ENCODE results near the gene DLG2. TPM values are rescaled to one million over a fixed set of nuclear protein-coding genes. Genes with fewer than 3 reads are reported as not detected.
"Not testable (repeated sequence)": the region's sequence is repeated elsewhere in the genome, so short reads cannot be mapped to it uniquely, and the experiment has no call there.

Gene DLG2
- total and polyA plus RNA-seq, 9 donors = 2.5 to 20.7 (median 12.0) TPM

DNA sequence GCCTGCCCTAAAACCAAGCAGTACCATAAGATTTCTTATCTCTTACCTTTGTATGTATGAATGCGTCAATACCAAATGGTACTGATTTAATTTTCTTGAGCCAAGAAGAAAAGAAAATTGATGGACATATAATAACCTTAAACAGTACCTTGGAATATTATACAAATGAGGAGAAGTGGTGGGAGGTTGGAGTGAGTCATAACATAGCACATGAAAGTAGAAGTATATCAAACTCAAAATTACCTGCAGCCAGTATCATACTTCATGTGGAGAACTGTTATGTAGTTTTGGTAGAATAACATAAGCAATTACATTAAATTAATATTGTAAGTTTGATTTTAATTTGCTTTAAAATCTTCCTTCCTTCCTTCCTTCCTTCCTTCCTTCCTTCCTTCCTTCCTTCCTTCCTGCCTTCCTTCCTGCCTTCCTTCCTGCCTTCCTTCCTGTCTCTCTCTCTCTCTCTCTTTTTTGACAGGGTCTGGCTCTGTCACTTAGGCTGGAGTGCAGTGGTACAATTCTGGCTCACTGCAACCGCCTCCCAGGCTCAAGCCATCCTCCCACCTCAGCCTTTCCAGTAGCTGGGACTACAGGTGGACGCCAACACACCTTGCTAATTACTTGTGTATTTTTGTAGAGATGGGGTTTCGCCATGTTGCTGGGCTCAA is 1880.1 kb downstream of the DLG2 start:
- no peaks in the 10 kb centered on the region for H3K9me3 ChIP-seq
- no peak overlapping the region for H3K27ac ChIP-seq
- TF ChIP-seq POLR2A (IDR thresholded peaks at IDR 0.05) (no peak), EP300 (IDR thresholded peaks at IDR 0.05) (no peak), CTCF (IDR thresholded peaks at IDR 0.05) (no peak)
- no peaks in the 10 kb centered on the region for H3K4me1 ChIP-seq (ENCODE audit: insufficient read depth)
- intact Hi-C loops (cut with DNase I) = no loop called here
- H3K27me3 ChIP-seq = no peaks in the 10 kb centered on the region
- no peak for DNase-seq
- no peaks in the 10 kb centered on the region for H3K36me3 ChIP-seq
- H3K4me3 ChIP-seq = no peak overlapping the region
- WGBS, 3 donors = 89 to 94% (median 91%) methylated on average over 4 of the region's 4 CpGs

DNA sequence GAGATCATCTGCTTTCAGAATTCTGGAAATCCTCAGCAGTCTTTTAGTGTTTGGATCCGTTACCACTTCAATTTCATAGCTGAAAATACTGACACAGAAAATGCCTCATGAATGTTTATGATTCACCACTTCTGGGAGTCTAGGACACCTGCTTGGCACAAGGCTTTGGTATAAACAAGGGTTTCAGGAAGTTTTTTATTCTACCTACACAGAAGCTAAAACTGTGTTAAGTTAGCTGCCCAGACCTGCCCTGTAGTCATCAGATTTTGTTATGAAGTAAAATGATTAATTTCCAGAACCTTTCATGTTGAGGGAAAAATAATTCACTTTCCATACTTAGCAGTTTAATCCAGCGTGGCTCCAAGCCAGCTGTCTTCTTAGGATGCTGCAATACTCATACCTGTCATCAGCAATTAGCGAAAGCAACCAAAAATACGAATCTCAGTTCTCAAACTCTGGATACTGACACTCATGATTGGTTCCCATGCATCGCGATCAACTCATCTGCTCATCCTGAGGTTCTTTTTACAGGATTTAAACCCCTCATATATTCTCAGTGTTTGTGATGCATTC is 1882.4 kb downstream of the DLG2 start:
- H3K4me3 ChIP-seq = no peak overlapping the region

DNA sequence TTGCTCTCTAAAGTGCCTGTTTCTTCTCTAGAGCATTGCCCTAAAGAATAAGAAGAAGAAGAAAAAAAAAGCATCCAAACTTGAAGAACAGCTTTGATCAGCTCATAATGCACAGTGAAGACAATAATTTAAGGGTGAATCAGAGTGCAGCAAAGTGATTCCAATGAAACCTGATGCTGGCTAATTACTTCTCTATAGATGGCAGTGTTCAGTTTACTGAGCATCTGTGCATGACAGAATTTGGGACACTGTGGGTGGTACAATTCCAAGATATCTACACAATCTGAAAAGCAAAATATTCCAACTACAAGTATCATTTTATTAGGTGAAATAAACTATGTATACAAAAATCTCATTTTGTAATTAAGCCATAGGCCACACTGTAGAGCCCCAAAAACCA is 1890.5 kb downstream of the DLG2 start:
- Histone ChIP-seq H3K4me3 (no peak overlapping the region), H3K36me3 (no peaks in the 10 kb centered on the region), H3K27ac (no peak overlapping the region), H3K4me1 (ENCODE audit: insufficient read depth) (no peaks in the 10 kb centered on the region), H3K9me3 (no peaks in the 10 kb centered on the region), H3K27me3 (no peaks in the 10 kb centered on the region)
- DNase-seq = no peak
- intact Hi-C loops (cut with DNase I) = no loop called here
- TF ChIP-seq POLR2A (IDR thresholded peaks at IDR 0.05) (no peak), EP300 (IDR thresholded peaks at IDR 0.05) (no peak), CTCF (IDR thresholded peaks at IDR 0.05) (no peak)

More for the DNA sequence above, 1882.4 kb downstream of the DLG2 start:
- Histone ChIP-seq H3K9me3 (no peaks in the 10 kb centered on the region), H3K27ac (no peak overlapping the region), H3K36me3 (no peaks in the 10 kb centered on the region), H3K27me3 (no peaks in the 10 kb centered on the region), H3K4me1 (ENCODE audit: insufficient read depth) (no peaks in the 10 kb centered on the region)
- no peak for DNase-seq
- intact Hi-C loops (cut with DNase I) = no loop called here
- TF ChIP-seq POLR2A (IDR thresholded peaks at IDR 0.05) (no peak), EP300 (IDR thresholded peaks at IDR 0.05) (no peak), CTCF (IDR thresholded peaks at IDR 0.05) (no peak)
- 84 to 86% (median 84%) methylated on average over 6 of the region's 6 CpGs for WGBS, 3 donors

DNA sequence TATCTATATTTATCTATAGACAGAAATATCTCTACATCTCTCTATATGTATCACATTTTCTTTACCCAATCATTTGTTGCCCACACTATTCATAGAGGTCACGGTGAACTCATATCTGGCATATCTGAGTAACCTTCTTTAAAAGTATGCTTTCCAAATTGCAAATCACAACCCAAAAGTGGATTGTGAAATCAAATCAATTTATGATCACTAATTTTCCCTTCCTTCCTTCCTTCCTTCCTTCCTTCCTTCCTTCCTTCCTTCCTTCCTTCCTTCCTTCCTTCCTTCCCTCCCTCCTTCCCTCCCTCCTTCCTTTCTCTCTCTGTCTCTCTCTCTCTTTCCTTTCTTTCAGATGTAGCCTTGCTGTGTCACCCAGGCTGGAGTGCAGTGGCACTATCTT is 1893.0 kb downstream of the DLG2 start:
- intact Hi-C loops (cut with DNase I) = no loop called here
- 95 to 100% (median 100%) methylated on average over 1 of the region's 1 CpG for WGBS, 3 donors
- no peaks in the 10 kb centered on the region for H3K9me3 ChIP-seq

GRCh38 chr11:83731288-83731687 is 1895.9 kb downstream of the DLG2 start:
- H3K4me3 ChIP-seq; H3K27me3 ChIP-seq; intact Hi-C loops (cut with DNase I); DNase-seq; H3K27ac ChIP-seq; H3K36me3 ChIP-seq; H3K9me3 ChIP-seq; H3K4me1 ChIP-seq (ENCODE audit: insufficient read depth): not testable (repeated sequence)
- 92 to 97% (median 97%) methylated on average over 2 of the region's 2 CpGs for WGBS, 3 donors

More for the DNA sequence above, 1893.0 kb downstream of the DLG2 start:
- Histone ChIP-seq H3K27ac (no peak overlapping the region), H3K4me1 (ENCODE audit: insufficient read depth) (no peaks in the 10 kb centered on the region), H3K27me3 (no peaks in the 10 kb centered on the region), H3K36me3 (no peaks in the 10 kb centered on the region), H3K4me3 (no peak overlapping the region)
- TF ChIP-seq POLR2A (IDR thresholded peaks at IDR 0.05) = no peak
- no peak for TF ChIP-seq EP300 (IDR thresholded peaks at IDR 0.05)
- no peak for TF ChIP-seq CTCF (IDR thresholded peaks at IDR 0.05)
- DNase-seq = no peak

Measured in ovary (tissue), 9 donors.